Measurements from ENCODE around the gene ZNF493.

GRCh38 chr19:21463449-21464105 lies 66.6 kb downstream of the ZNF493 start:
- TF ChIP-seq CTCF (IDR thresholded peaks at IDR 0.05; ENCODE audit: low read depth, low read length) (no peak), MYC (IDR thresholded peaks at IDR 0.05; ENCODE audit: low read depth, low read length) (no peak), POLR2A (IDR thresholded peaks at IDR 0.05; ENCODE audit: extremely low read depth, insufficient read length) (no peak)

Data from NB4 (cell line).